Thoracic aorta (tissue), 2 donors: ENCODE measurements around the gene ADRB2. TPM values are rescaled to one million over a fixed set of nuclear protein-coding genes. Genes with fewer than 3 reads are reported as not detected.

Experiments used
- ATAC-seq: fragments of 150-250 bp; one replicate; pipeline ENCODE4 v1.8.0; 2017; ENCODE audit warnings: low read depth; ENCODE audit not compliant: insufficient number of reproducible peaks, low FRiP score
- DNase-seq: peaks from one replicate; pipeline ENCODE4 v3.0.0-alpha.2; 2020; ENCODE audit warnings: low spot score
- H3K27ac ChIP-seq, 2 donors: fragments of 200-600 bp; sonication (generic); 1 replicate in 1 of 2; 2 replicates in 1 of 2; pipeline ENCODE4 v1.5.1; 2016; ENCODE audit warnings: mild to moderate bottlenecking in 2 of 2, moderate library complexity in 2 of 2
- H3K27me3 ChIP-seq: fragments of 200-600 bp; sonication (generic); replicated peaks from 2 replicates; pipeline ENCODE4 v1.6.0; 2016; ENCODE audit warnings: mild to moderate bottlenecking; ENCODE audit not compliant: insufficient read depth
- H3K36me3 ChIP-seq: fragments of 200-600 bp; sonication (generic); one replicate; pipeline ENCODE4 v1.5.1; 2016
- H3K4me1 ChIP-seq, 2 donors: fragments of 200-600 bp; sonication (generic); 1 replicate in 1 of 2; 2 replicates in 1 of 2; pipeline versions ENCODE4 v1.5.1 to v1.6.0; 2016; ENCODE audit warnings: low read depth in 2 of 2, mild to moderate bottlenecking in 1 of 2; ENCODE audit not compliant: control insufficient read depth in 1 of 2
- H3K4me3 ChIP-seq: fragments of 200-600 bp; sonication (generic); 2 replicates; pipeline ENCODE4 v1.5.1; 2016; ENCODE audit warnings: mild to moderate bottlenecking
- H3K9me3 ChIP-seq: fragments of 200-600 bp; sonication (generic); 2 replicates; pipeline ENCODE4 v1.5.1; 2016
- total RNA-seq, 2 donors: library from RNA; depleted of rRNA; stranded (reverse); fragments of >200 nt; gene quantifications; one replicate each; pipeline versions ENCODE4 v1.1.0 to v1.2.3, GENCODE V29; 2016
- TF ChIP-seq, protein P1 (sequence below): fragments of 200-600 bp; sonication (generic); IDR thresholded peaks from one replicate; pipeline ENCODE4 v1.5.1; 2019; ENCODE audit warnings: antibody characterized with exemption

The ADRB2 gene
- total RNA-seq, 2 donors from 2014 or later: 2.8 to 3.7 TPM

DNA sequence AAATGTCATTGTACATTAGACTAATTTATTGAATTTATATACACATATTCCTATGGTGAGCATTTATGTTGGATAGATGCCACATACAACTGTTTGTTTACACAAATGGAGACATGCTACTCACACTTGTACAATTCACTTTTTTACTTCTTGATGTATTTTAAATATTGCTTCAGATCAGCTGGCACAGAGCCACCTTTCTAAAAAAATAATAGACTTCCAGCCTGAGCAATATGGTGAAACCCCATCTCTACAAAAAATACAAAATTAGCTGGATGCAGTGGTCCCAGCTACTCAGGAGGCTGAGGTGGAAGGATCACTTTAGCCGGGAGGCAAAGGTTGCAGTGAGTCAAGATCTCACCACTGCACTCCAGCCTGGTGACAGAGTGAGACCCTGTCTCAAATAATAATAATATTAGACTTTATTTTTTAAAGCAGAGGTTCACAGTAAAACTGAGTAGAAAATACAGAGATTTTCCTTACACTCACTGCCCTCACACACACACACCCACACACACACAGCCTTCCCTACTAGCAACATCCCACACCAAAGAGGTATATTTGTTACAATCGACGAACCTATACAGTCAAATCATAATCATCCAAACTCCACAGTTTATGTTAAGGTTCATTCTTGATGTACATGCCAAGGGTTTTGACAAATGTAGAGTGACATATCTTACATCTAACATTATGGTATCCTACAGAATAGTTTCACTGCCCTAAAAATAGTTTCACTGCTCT lies 16.5 kb upstream of the ADRB2 start:
- DNase-seq (no peak), ATAC-seq (no peak)
- H3K4me1 ChIP-seq: peaks cover 9 to 40% of the 10 kb centered on the region in 2 donors
- H3K4me3 ChIP-seq: peak overlapping the region; percentile 56
- TF ChIP-seq, protein P1, sequence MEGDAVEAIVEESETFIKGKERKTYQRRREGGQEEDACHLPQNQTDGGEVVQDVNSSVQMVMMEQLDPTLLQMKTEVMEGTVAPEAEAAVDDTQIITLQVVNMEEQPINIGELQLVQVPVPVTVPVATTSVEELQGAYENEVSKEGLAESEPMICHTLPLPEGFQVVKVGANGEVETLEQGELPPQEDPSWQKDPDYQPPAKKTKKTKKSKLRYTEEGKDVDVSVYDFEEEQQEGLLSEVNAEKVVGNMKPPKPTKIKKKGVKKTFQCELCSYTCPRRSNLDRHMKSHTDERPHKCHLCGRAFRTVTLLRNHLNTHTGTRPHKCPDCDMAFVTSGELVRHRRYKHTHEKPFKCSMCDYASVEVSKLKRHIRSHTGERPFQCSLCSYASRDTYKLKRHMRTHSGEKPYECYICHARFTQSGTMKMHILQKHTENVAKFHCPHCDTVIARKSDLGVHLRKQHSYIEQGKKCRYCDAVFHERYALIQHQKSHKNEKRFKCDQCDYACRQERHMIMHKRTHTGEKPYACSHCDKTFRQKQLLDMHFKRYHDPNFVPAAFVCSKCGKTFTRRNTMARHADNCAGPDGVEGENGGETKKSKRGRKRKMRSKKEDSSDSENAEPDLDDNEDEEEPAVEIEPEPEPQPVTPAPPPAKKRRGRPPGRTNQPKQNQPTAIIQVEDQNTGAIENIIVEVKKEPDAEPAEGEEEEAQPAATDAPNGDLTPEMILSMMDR: no peak
- no peak overlapping the region for H3K27ac ChIP-seq
- H3K27me3 ChIP-seq: no peaks in the 10 kb centered on the region
- no peaks in the 10 kb centered on the region for H3K36me3 ChIP-seq
- H3K9me3 ChIP-seq: no peaks in the 10 kb centered on the region

- H3K36me3 ChIP-seq: no peaks in the 10 kb centered on the region
- H3K9me3 ChIP-seq: no peaks in the 10 kb centered on the region
- no peak for ATAC-seq
- no peak overlapping the region for H3K27ac ChIP-seq
- peaks cover 5 to 32% of the 10 kb centered on the region in 2 donors for H3K4me1 ChIP-seq
- TF ChIP-seq, protein P1: no peak
- no peaks in the 10 kb centered on the region for H3K27me3 ChIP-seq
- DNase-seq: no peak
- H3K4me3 ChIP-seq: no peak overlapping the region
Observed at GRCh38 chr5:148810823-148811222, 15.6 kb upstream of the ADRB2 start.

DNA sequence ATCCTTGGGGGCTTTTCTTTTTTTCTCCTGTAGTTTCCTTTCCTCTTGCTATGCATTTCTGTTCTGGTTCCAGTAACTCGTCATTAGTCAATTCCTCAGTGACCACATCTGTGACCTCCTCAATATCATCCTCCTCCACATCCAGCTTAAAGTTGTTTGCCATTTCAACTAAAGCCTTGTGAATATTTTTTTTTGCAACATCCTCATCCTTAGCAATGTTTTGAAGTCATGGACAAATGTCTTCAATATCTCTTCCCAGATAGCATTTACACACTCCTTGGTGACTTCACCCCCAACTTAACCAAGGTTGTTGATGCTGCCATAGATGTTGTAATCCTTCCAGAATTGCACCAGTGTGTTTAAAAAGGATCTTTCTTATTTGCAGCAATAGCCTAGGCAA lies 14.7 kb upstream of the ADRB2 start:
- no peak for DNase-seq
- peaks cover 5 to 23% of the 10 kb centered on the region in 2 donors for H3K4me1 ChIP-seq
- H3K27ac ChIP-seq: no peak overlapping the region
- ATAC-seq: no peak
- no peaks in the 10 kb centered on the region for H3K9me3 ChIP-seq
- no peaks in the 10 kb centered on the region for H3K36me3 ChIP-seq
- no peaks in the 10 kb centered on the region for H3K27me3 ChIP-seq
- TF ChIP-seq, protein P1: no peak
- H3K4me3 ChIP-seq: no peak overlapping the region

- H3K4me3 ChIP-seq: no peak overlapping the region
- TF ChIP-seq, protein P1: no peak
- no peak for DNase-seq
- no peak for ATAC-seq
- H3K4me1 ChIP-seq: peaks cover 0 to under 1% of the 10 kb centered on the region in 2 donors
- no peak overlapping the region for H3K27ac ChIP-seq
- no peaks in the 10 kb centered on the region for H3K9me3 ChIP-seq
- H3K36me3 ChIP-seq: no peaks in the 10 kb centered on the region
- no peaks in the 10 kb centered on the region for H3K27me3 ChIP-seq
Observed at GRCh38 chr5:148815086-148815485, 11.3 kb upstream of the ADRB2 start.

- Histone ChIP-seq H3K27ac (no peak overlapping the region), H3K9me3 (no peaks in the 10 kb centered on the region), H3K36me3 (no peaks in the 10 kb centered on the region), H3K4me1 (no peaks in the 10 kb centered on the region), H3K27me3 (no peaks in the 10 kb centered on the region), H3K4me3 (no peak overlapping the region)
- DNase-seq (no peak), ATAC-seq (no peak)
- TF ChIP-seq, protein P1: no peak
Observed at GRCh38 chr5:148815578-148815977, 10.8 kb upstream of the ADRB2 start.
